HS-5 (cell line): Measurements from ENCODE around the gene NOX5.

Experiments used
- DNase-seq: peaks from one replicate; pipeline ENCODE4 v3.0.0-alpha.2; 2012; ENCODE audit warnings: low read depth

Gene NOX5

GRCh38 chr15:69082554-69082953 lies 68.1 kb downstream of the NOX5 start:
- DNase-seq: no peak

- DNase-seq: no peak
Measured at GRCh38 chr15:69084404-69085030, 70.0 kb downstream of the NOX5 start.

DNA sequence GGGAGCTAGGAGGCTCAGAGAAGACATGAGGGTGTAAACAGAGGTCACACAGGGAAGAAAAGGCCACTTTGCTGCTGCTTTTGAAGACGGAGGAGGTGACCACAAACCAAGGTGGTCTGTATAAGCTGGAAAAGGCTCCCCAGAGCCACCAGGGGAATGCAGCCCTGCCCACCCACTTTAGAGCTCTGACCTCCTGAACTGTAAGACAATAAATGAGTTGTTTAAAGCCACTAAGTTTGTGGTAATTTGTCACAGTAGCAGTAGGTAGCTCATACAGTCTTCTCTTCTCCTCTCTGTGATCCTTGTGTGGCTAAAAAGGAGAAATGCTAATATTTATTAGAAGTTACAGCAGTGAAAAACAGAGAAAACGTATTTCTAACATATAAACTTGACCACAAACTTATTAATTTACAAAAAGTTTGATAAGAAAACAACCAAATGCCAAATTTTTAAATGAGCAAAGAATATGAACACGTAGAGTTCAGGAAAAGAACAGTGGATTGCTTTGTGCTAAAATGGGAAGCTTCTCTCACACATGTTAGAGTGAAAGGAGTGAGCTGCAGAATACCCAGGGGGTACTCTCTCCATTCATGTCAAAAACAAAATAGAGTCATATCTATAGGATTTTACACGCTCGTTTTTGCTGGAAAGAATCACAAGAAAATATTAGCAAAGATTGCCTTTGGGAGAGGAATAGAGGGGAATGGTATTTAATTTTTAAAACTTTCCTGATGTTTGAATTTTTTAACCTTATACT lies 71.0 kb downstream of the NOX5 start:
- no peak for DNase-seq

- no peak for DNase-seq
Measured at GRCh38 chr15:69086427-69087204, 72.1 kb downstream of the NOX5 start.

GRCh38 chr15:69087366-69087976 lies 73.0 kb downstream of the NOX5 start:
- DNase-seq: no peak

DNA sequence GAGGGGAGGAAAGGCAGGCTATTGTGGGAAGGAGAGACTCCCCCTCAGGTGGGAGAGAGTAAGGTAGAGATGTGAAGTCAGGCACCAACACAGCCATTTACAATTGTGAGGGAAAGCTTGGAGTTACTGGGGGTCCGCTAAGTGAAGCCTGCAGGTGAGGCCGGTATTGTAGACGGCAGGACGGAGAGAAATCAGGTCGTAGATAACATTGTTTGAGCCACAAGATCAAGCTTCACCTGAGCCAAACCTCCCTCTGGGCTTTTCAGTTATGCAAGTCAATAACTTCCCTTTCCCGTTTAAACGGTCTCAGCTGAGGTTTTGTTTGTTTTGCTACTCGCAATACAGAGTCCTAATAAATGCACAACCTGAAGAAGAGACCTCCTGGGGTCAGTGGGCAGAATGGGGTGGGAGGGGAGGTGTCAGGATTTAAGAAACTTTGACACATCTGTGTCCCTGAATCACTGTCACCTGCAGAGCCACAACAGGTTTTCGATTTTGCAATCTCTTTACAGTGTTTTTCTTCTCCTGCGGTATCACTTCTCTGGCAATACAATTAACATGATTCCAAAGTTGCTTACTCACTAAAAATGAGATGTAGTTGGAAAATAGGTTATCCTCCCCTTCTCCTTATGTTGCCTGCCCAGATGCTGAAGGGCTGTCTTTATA lies 73.9 kb downstream of the NOX5 start:
- no peak for DNase-seq

DNA sequence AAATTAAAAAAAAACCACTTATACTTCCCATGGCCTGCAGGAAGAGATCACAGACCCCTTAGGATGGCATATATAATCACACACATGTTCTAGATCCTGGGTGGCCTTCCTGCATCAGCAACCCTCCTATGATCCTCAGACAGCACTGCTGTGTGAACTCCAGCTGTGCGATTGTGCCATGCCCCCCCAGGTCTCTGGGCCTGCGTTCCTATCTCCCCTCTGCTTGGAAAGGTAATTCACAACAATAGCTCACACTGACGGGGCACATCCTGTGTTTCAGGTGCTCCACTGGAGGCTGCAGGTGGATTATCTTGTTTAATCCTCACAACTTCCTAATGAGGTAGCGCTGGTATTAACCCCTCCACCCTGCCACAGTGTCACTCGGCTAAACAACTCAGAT lies 74.8 kb downstream of the NOX5 start:
- DNase-seq: no peak

- no peak for DNase-seq
Measured at GRCh38 chr15:69090197-69090948, 75.9 kb downstream of the NOX5 start.

DNA sequence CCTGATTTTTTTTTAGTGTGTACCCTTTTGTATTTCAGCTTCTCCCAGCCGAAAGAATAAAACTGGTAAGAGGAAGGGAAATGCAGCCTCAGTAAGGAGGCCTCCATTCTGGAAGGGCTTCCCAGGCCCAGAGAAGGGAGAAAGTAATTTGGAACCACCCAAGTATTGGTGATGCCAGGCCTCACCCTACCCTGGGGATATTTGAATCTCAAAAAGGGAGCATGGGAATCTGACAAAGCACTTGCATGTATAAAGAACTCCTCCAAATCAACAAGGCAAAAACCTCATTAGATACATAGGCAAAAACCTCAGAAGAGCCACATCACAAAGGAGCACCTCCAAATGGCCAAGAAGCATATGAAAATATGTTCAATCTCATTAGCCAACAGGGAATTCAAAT lies 77.2 kb downstream of the NOX5 start:
- no peak for DNase-seq

- peak; percentile 63 for DNase-seq
Measured at GRCh38 chr15:69092159-69092558, 77.7 kb downstream of the NOX5 start.

GRCh38 chr15:69093127-69093526 lies 78.6 kb downstream of the NOX5 start:
- DNase-seq: no peak

GRCh38 chr15:69093614-69094013 lies 79.1 kb downstream of the NOX5 start:
- DNase-seq: no peak

GRCh38 chr15:69094124-69094921 lies 79.8 kb downstream of the NOX5 start:
- DNase-seq: no peak

GRCh38 chr15:69095274-69095673 lies 80.8 kb downstream of the NOX5 start:
- DNase-seq: no peak

DNA sequence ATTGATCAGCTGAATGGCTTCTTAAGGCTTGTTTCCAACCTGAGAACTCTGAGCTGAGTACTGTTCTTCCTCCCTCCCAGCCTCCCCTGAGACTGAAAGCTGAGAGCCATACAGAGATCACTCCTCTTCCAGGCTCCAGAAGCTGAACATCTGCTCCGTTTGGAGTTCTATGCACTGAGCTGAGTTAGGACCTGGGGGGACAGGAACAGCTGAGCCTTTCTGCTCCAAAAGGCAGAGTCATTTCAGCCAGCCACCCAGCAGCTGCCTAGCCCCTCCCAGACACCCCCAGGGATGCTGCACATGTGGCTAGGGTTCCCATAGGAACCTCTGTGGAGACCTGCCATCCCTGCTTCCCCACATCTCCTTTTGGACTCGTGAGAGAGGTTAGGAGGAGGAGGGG lies 81.7 kb downstream of the NOX5 start:
- no peak for DNase-seq

- no peak for DNase-seq
Measured at GRCh38 chr15:69096626-69097025, 82.1 kb downstream of the NOX5 start.

DNA sequence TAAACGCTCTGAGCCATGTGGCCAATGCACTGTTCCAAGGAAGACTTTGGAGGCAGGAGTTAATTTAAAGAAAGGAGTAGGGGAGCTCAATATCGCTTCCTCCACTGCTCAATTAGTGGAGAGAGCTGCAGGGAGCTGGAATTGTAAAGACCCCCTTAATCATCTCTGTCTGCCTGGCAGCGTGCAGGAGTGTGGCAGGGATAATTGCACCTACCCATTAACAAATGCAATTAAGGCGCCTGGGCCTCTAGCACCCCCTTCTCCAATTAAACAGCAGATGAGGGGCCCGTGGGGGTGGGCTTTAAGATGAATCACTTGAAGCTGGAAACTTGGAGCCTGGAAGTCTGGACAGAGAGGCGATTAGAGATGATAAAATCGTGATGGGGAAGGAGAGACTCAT lies 84.3 kb downstream of the NOX5 start:
- DNase-seq: no peak

DNA sequence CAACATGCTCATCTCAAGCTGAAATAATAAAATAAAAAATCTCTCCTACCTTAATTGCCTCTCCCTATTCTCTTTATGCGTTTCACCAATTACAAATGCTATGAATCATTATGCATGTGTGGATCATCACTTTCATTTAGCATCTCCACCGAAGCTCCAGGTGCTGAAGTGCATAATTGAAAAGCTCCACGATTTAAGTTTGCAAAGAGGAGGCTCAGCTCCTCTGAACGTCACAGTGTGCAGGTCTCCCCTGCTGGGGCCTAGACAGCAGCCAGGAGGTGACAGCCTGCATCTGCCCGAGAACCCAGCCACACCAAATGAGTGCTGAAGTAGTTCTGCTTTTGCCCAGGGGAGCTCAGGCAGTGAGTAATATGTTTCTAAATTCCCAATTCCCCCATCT lies 85.4 kb downstream of the NOX5 start:
- DNase-seq: no peak

- DNase-seq: no peak
Measured at GRCh38 chr15:69100821-69101220, 86.3 kb downstream of the NOX5 start.

- no peak for DNase-seq
Measured at GRCh38 chr15:69104050-69104750, 89.7 kb downstream of the NOX5 start.
